ENCODE data around the gene SCIN.
"Not testable (repeated sequence)": the region's sequence is repeated elsewhere in the genome, so short reads cannot be mapped to it uniquely, and the experiment has no call there.

The SCIN gene

GRCh38 chr7:12653110-12653509 lies 82.6 kb downstream of the SCIN start:
- Histone ChIP-seq H3K4me3 (ENCODE audit: low read depth in 1 of 2, low read length in 2 of 2) (no peak overlapping the region), H3K9ac (ENCODE audit: low read length) (no peak overlapping the region), H3K9me3 (ENCODE audit: low read length) (no peaks in the 10 kb centered on the region), H3K36me3 (ENCODE audit: insufficient read depth, low read length) (no peaks in the 10 kb centered on the region), H3K27ac (ENCODE audit: low read depth, low read length) (no peak overlapping the region), H3K4me1 (ENCODE audit: insufficient read depth, low read length) (no peaks in the 10 kb centered on the region), H3K27me3 (ENCODE audit: control insufficient read depth in 1 of 2, insufficient read depth in 2 of 2, low read length in 2 of 2) (no peaks in the 10 kb centered on the region)

DNA sequence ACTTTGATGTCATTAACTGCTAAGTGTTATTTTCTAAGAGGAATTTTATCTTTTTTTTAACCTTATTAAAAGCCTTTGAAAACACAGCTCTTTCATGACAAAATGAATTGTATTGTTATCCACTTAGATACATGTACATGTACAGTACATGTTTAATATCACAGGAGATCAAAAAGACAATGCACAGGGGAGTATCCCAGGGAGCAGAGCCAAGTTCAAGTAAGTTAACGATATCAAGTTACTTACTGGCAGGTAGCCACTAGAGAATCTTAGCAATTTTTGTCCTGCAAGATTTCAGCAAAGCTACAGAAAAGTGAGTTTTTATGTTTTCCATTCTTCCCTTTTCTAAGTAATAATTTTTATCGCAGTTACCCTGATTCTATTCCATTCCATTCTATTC lies 83.0 kb downstream of the SCIN start:
- Histone ChIP-seq H3K27me3 (ENCODE audit: control insufficient read depth in 1 of 2, insufficient read depth in 2 of 2, low read length in 2 of 2) (no peaks in the 10 kb centered on the region), H3K27ac (ENCODE audit: low read depth, low read length) (no peak overlapping the region), H3K36me3 (ENCODE audit: insufficient read depth, low read length) (no peaks in the 10 kb centered on the region), H3K4me1 (ENCODE audit: insufficient read depth, low read length) (no peaks in the 10 kb centered on the region), H3K9ac (ENCODE audit: low read length) (no peak overlapping the region), H3K4me3 (ENCODE audit: low read depth in 1 of 2, low read length in 2 of 2) (no peak overlapping the region), H3K9me3 (ENCODE audit: low read length) (no peaks in the 10 kb centered on the region)

DNA sequence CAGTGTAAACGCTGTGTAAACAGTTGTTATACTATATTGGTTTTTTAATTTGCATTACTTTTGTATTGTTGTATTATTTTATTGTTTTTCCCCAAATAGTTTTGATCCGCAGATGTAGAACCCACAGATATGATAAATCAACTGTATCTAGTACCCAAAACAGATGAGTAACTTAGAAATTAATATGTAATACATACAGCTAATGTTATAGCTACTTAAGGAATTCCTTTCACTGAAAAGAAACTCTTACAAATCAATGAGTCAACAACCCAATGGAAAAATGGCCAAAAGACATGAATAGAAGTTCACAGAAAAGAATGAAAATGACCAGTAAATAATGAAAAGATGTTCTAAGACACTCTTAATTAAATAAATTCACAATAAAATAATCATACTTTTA lies 84.6 kb downstream of the SCIN start:
- Histone ChIP-seq H3K36me3 (ENCODE audit: insufficient read depth, low read length) (no peaks in the 10 kb centered on the region), H3K27ac (ENCODE audit: low read depth, low read length) (no peak overlapping the region), H3K27me3 (ENCODE audit: control insufficient read depth in 1 of 2, insufficient read depth in 2 of 2, low read length in 2 of 2) (no peaks in the 10 kb centered on the region), H3K9me3 (ENCODE audit: low read length) (no peaks in the 10 kb centered on the region), H3K9ac (ENCODE audit: low read length) (no peak overlapping the region), H3K4me3 (ENCODE audit: low read depth in 1 of 2, low read length in 2 of 2) (no peak overlapping the region), H3K4me1 (ENCODE audit: insufficient read depth, low read length) (no peaks in the 10 kb centered on the region)

GRCh38 chr7:12660423-12660822 lies 89.9 kb downstream of the SCIN start:
- H3K4me1 ChIP-seq (ENCODE audit: insufficient read depth, low read length); H3K36me3 ChIP-seq (ENCODE audit: insufficient read depth, low read length); H3K4me3 ChIP-seq (ENCODE audit: low read depth in 1 of 2, low read length in 2 of 2); H3K27ac ChIP-seq (ENCODE audit: low read depth, low read length); H3K27me3 ChIP-seq (ENCODE audit: control insufficient read depth in 1 of 2, insufficient read depth in 2 of 2, low read length in 2 of 2); H3K9me3 ChIP-seq (ENCODE audit: low read length); H3K9ac ChIP-seq (ENCODE audit: low read length): not testable (repeated sequence)

DNA sequence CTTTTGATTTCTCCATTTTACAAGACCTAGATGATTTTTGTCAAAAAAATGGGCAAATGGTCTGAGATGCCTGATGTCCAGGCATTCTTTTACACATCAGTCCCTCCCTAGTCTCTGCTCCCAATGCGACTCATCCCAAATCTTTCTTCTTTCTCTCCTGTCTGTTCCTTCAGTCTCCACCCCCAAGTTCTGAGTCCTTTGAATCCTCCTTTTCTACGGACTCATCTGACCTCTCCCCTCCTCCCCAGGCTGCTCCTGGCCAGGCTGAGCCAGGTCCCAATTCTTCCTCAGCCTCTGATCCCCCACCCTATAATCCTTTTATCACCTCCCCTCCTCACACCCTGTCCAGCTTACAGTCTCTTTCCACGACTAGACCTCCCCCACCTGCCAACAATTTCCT lies 90.5 kb downstream of the SCIN start:
- not testable (repeated sequence) for H3K36me3 ChIP-seq (ENCODE audit: insufficient read depth, low read length); H3K27ac ChIP-seq (ENCODE audit: low read depth, low read length); H3K4me3 ChIP-seq (ENCODE audit: low read depth in 1 of 2, low read length in 2 of 2); H3K9me3 ChIP-seq (ENCODE audit: low read length); H3K9ac ChIP-seq (ENCODE audit: low read length); H3K4me1 ChIP-seq (ENCODE audit: insufficient read depth, low read length); H3K27me3 ChIP-seq (ENCODE audit: control insufficient read depth in 1 of 2, insufficient read depth in 2 of 2, low read length in 2 of 2)

DNA sequence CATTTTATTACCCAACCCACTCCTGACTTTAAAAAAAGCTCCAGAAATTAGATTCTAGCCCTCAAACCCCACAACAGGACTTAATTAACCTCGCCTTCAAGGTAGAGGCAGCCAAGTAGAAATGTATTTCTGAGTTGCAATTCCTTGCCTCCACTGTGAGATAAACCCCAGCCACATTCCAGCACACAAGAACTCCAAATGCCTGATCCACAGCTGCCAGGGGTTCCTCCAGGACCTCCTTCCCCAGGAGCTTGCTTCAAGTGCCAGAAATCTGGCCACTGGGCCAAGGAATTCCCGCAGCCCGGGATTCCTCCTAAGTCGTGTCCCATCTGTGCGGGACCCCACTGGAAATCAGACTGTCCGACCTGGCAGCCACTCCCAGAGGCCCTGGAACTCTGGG lies 91.1 kb downstream of the SCIN start:
- H3K9me3 ChIP-seq (ENCODE audit: low read length), result no peaks in the 10 kb centered on the region
- H3K4me1 ChIP-seq (ENCODE audit: insufficient read depth, low read length), result no peaks in the 10 kb centered on the region
- H3K9ac ChIP-seq (ENCODE audit: low read length), result no peak overlapping the region
- H3K36me3 ChIP-seq (ENCODE audit: insufficient read depth, low read length), result no peaks in the 10 kb centered on the region
- H3K27ac ChIP-seq (ENCODE audit: low read depth, low read length), result no peak overlapping the region
- no peak overlapping the region for H3K4me3 ChIP-seq (ENCODE audit: low read depth in 1 of 2, low read length in 2 of 2)
- no peaks in the 10 kb centered on the region for H3K27me3 ChIP-seq (ENCODE audit: control insufficient read depth in 1 of 2, insufficient read depth in 2 of 2, low read length in 2 of 2)

DNA sequence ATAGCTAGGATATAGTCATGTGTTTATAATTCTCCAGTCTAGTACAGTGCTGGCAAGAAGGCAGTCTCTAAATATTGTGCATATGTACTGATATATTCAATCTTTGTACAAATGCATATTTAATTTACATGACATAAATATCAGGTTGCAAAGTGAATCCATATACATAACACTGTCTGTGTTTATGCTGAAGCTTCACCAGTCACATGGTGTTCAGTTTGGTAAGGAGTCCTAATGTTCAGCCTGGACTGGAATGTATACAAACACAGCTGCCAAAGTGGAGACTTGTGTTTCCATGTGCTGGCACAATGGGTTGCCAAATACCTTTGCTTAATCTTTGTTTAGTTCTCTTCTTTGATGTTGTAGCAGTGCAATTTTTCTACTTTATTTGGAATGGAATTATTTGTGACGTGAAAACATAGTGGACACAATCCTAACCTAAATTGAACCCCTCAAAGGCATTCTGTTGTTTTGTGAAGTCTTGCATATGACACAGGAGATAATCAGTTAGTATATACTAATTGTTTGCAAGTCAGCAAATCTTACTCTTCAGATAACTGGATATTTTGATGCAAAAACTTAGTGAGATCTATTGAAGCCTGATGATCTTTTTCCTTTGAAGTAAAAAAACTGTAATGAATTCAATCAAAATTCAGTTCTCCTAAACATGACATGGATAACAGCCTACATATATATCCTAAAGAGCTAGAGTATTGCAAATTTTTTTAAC lies 99.6 kb downstream of the SCIN start:
- Histone ChIP-seq H3K9me3 (ENCODE audit: low read length) (no peaks in the 10 kb centered on the region), H3K27me3 (ENCODE audit: control insufficient read depth in 1 of 2, insufficient read depth in 2 of 2, low read length in 2 of 2) (no peaks in the 10 kb centered on the region), H3K4me1 (ENCODE audit: insufficient read depth, low read length) (peaks cover 42% of the 10 kb centered on the region), H3K4me3 (ENCODE audit: low read depth in 1 of 2, low read length in 2 of 2) (no peak overlapping the region), H3K27ac (ENCODE audit: low read depth, low read length) (peak overlapping the region; percentile 27), H3K9ac (ENCODE audit: low read length) (no peak overlapping the region), H3K36me3 (ENCODE audit: insufficient read depth, low read length) (no peaks in the 10 kb centered on the region)

DNA sequence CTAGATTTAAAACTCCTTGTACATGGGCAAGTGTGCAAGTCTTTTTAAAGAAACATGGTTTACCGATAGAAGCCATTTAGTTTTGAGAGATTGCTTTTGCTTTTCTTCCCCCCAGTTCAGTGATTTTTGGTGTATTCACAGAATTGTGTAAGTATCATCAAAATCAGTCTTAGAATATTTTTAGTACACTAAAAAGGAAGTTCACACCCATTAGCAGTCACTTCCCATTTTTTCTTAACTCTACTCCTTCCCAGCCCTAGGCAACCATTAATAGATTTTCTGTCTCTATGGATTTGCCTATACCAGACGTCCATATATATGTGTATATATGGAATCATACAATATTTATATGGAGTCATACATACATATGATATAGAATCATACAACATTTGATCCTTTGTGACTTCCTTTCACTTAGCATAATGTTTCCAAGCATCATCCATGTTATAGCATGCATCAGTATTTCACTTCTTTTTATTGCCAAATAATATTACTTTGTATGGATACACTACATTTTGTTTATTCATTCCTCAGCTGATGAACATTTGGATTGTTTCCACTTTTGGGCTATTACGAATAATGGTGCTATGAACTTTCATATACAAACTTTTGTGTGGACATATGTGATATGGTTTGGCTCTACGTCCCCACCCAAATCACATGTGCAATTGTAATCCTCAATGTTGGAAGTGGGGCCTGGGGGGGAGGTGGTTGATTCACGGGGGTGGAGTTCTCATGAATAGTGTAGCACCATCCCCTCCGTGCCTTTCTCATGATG lies 100.4 kb downstream of the SCIN start:
- H3K4me1 ChIP-seq (ENCODE audit: insufficient read depth, low read length), result peaks cover 42% of the 10 kb centered on the region
- H3K9me3 ChIP-seq (ENCODE audit: low read length), result no peaks in the 10 kb centered on the region
- no peak overlapping the region for H3K4me3 ChIP-seq (ENCODE audit: low read depth in 1 of 2, low read length in 2 of 2)
- H3K9ac ChIP-seq (ENCODE audit: low read length), result no peak overlapping the region
- peak overlapping the region; percentile 27 for H3K27ac ChIP-seq (ENCODE audit: low read depth, low read length)
- H3K36me3 ChIP-seq (ENCODE audit: insufficient read depth, low read length), result no peaks in the 10 kb centered on the region
- no peaks in the 10 kb centered on the region for H3K27me3 ChIP-seq (ENCODE audit: control insufficient read depth in 1 of 2, insufficient read depth in 2 of 2, low read length in 2 of 2)

GRCh38 chr7:12673436-12673835 lies 102.9 kb downstream of the SCIN start:
- H3K27ac ChIP-seq (ENCODE audit: low read depth, low read length); H3K27me3 ChIP-seq (ENCODE audit: control insufficient read depth in 1 of 2, insufficient read depth in 2 of 2, low read length in 2 of 2); H3K9ac ChIP-seq (ENCODE audit: low read length); H3K4me3 ChIP-seq (ENCODE audit: low read depth in 1 of 2, low read length in 2 of 2); H3K9me3 ChIP-seq (ENCODE audit: low read length); H3K36me3 ChIP-seq (ENCODE audit: insufficient read depth, low read length): not testable (repeated sequence)
- peaks cover 25% of the 10 kb centered on the region for H3K4me1 ChIP-seq (ENCODE audit: insufficient read depth, low read length)

DNA sequence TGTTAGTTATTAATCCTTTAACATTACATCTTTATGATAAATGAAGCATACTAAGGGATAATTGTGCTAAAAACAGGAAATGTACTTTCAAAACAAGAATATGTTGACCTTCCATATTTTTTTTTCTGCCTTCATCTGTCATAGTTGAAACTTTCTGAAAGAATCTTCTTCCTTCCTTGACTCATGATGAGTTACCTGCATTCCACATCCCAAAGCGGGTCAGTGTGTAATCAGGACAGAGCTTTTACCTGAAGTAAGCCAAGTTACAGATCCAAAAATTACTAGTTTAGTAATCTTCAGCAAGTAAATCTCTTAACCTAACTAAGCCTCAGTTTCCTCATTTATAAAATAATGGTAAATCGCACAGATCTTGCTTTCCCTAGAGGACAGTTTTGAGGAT lies 103.5 kb downstream of the SCIN start:
- H3K27ac ChIP-seq (ENCODE audit: low read depth, low read length), result no peak overlapping the region
- peaks cover 21% of the 10 kb centered on the region for H3K4me1 ChIP-seq (ENCODE audit: insufficient read depth, low read length)
- H3K36me3 ChIP-seq (ENCODE audit: insufficient read depth, low read length), result no peaks in the 10 kb centered on the region
- H3K9ac ChIP-seq (ENCODE audit: low read length), result no peak overlapping the region
- H3K4me3 ChIP-seq (ENCODE audit: low read depth in 1 of 2, low read length in 2 of 2), result no peak overlapping the region
- H3K9me3 ChIP-seq (ENCODE audit: low read length), result no peaks in the 10 kb centered on the region
- H3K27me3 ChIP-seq (ENCODE audit: control insufficient read depth in 1 of 2, insufficient read depth in 2 of 2, low read length in 2 of 2), result no peaks in the 10 kb centered on the region

- Histone ChIP-seq H3K4me1 (ENCODE audit: insufficient read depth, low read length) (peaks cover 13% of the 10 kb centered on the region), H3K9ac (ENCODE audit: low read length) (no peak overlapping the region), H3K9me3 (ENCODE audit: low read length) (no peaks in the 10 kb centered on the region), H3K4me3 (ENCODE audit: low read depth in 1 of 2, low read length in 2 of 2) (no peak overlapping the region), H3K36me3 (ENCODE audit: insufficient read depth, low read length) (no peaks in the 10 kb centered on the region), H3K27ac (ENCODE audit: low read depth, low read length) (no peak overlapping the region), H3K27me3 (ENCODE audit: control insufficient read depth in 1 of 2, insufficient read depth in 2 of 2, low read length in 2 of 2) (no peaks in the 10 kb centered on the region)
These were observed 104.3 kb downstream of the SCIN start for GRCh38 chr7:12674861-12675260.
